Bronchial epithelial cell (primary cell): Measurements from ENCODE around the gene RNF141. TPM values are rescaled to one million over a fixed set of nuclear protein-coding genes. Genes with fewer than 3 reads are reported as not detected.

Experiments used
- DNase-seq: peaks from one replicate; pipeline ENCODE4 v3.0.0-alpha.2; 2010; ENCODE audit warnings: low read depth
- FAIRE-seq: peaks from 2 replicates; lab custom pipeline; 2011; peaks lifted over from hg19 to GRCh38; lab: Jason Lieb, UNC
- H3K27me3 ChIP-seq: 2 replicates; pipeline ENCODE4 v1.5.1; 2011; ENCODE audit warnings: low read length; ENCODE audit not compliant: control insufficient read depth, insufficient read depth
- H3K36me3 ChIP-seq: 2 replicates; pipeline ENCODE4 v1.5.1; 2011; ENCODE audit warnings: low read length; ENCODE audit not compliant: control insufficient read depth, insufficient read depth
- H3K4me3 ChIP-seq: 2 replicates; pipeline ENCODE4 v1.5.1; 2011; ENCODE audit warnings: mild to moderate bottlenecking, low read depth, low read length, control low read depth
- total RNA-seq: library from RNA; depleted of rRNA; stranded (reverse); fragments of >200 nt; gene quantifications from 2 replicates; pipeline ENCODE4 v1.2.1, GENCODE V29; 2014
- TF ChIP-seq, protein P1 (sequence below): IDR thresholded peaks from 2 replicates; pipeline ENCODE4 v1.5.1; 2011; ENCODE audit warnings: mild to moderate bottlenecking, moderate library complexity, low read length, control low read depth, inconsistent platforms; ENCODE audit not compliant: insufficient read depth, severe bottlenecking

Gene RNF141
- total RNA-seq, 1 donor from 2014 or later, result 71.9 TPM

GRCh38 chr11:10522921-10523320 is 18.1 kb downstream of the RNF141 start:
- no peak for FAIRE-seq
- no peaks in the 10 kb centered on the region for H3K36me3 ChIP-seq
- TF ChIP-seq, protein P1, sequence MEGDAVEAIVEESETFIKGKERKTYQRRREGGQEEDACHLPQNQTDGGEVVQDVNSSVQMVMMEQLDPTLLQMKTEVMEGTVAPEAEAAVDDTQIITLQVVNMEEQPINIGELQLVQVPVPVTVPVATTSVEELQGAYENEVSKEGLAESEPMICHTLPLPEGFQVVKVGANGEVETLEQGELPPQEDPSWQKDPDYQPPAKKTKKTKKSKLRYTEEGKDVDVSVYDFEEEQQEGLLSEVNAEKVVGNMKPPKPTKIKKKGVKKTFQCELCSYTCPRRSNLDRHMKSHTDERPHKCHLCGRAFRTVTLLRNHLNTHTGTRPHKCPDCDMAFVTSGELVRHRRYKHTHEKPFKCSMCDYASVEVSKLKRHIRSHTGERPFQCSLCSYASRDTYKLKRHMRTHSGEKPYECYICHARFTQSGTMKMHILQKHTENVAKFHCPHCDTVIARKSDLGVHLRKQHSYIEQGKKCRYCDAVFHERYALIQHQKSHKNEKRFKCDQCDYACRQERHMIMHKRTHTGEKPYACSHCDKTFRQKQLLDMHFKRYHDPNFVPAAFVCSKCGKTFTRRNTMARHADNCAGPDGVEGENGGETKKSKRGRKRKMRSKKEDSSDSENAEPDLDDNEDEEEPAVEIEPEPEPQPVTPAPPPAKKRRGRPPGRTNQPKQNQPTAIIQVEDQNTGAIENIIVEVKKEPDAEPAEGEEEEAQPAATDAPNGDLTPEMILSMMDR, result no peak
- no peaks in the 10 kb centered on the region for H3K27me3 ChIP-seq
- no peak overlapping the region for H3K4me3 ChIP-seq
- peak; percentile 55 for DNase-seq

GRCh38 chr11:10522276-10522675 is 18.7 kb downstream of the RNF141 start:
- Histone ChIP-seq H3K27me3 (no peaks in the 10 kb centered on the region), H3K36me3 (no peaks in the 10 kb centered on the region), H3K4me3 (no peak overlapping the region)
- FAIRE-seq (no peak), DNase-seq (no peak)
- TF ChIP-seq, protein P1, result no peak

DNA sequence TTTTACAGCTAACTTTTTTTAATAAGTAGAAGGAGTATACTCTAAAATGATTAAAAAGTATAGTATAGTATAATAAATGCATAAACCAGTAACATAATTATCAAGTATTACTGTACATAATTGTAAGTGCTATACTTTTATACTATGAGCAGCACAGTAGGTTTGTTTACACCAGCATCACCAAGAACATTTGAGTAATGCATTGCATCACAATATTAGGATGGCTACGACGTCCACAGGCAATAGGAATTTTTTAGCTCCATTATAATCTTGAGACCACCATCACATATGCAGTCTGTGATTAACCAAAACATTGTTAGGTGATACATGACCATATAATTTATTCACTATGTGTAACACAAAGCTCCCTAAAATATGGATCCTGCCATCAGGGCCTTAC is 20.4 kb downstream of the RNF141 start:
- Histone ChIP-seq H3K36me3 (no peaks in the 10 kb centered on the region), H3K4me3 (no peak overlapping the region), H3K27me3 (no peaks in the 10 kb centered on the region)
- DNase-seq, result no peak
- FAIRE-seq, result no peak
- TF ChIP-seq, protein P1, result no peak

- no peak for FAIRE-seq
Observed at GRCh38 chr11:10519630-10520029, 21.4 kb downstream of the RNF141 start.

GRCh38 chr11:10518891-10519290 is 22.1 kb downstream of the RNF141 start:
- Histone ChIP-seq H3K36me3 (no peaks in the 10 kb centered on the region), H3K4me3 (no peak overlapping the region), H3K27me3 (no peaks in the 10 kb centered on the region)
- no peak for DNase-seq
- TF ChIP-seq, protein P1, result no peak
- FAIRE-seq, result no peak

More at GRCh38 chr11:10519630-10520029, 21.4 kb downstream of the RNF141 start:
- Histone ChIP-seq H3K4me3 (no peak overlapping the region), H3K36me3 (no peaks in the 10 kb centered on the region), H3K27me3 (no peaks in the 10 kb centered on the region)
- TF ChIP-seq, protein P1, result no peak
- peak; percentile 75 for DNase-seq

- DNase-seq (peak; percentile 95), FAIRE-seq (no peak)
- H3K27me3 ChIP-seq, result no peaks in the 10 kb centered on the region
- TF ChIP-seq, protein P1, result no peak
- no peaks in the 10 kb centered on the region for H3K36me3 ChIP-seq
- H3K4me3 ChIP-seq, result no peak overlapping the region
Observed at GRCh38 chr11:10518123-10518522, 22.9 kb downstream of the RNF141 start.
